ENCODE measurements around the gene TMEM131.
A peak's percentile ranks its signal among the peaks of the same experiment; 100 is the strongest.

The TMEM131 gene

GRCh38 chr2:97779141-97779540 is 216.6 kb downstream of the TMEM131 start:
- TF ChIP-seq, protein P1, sequence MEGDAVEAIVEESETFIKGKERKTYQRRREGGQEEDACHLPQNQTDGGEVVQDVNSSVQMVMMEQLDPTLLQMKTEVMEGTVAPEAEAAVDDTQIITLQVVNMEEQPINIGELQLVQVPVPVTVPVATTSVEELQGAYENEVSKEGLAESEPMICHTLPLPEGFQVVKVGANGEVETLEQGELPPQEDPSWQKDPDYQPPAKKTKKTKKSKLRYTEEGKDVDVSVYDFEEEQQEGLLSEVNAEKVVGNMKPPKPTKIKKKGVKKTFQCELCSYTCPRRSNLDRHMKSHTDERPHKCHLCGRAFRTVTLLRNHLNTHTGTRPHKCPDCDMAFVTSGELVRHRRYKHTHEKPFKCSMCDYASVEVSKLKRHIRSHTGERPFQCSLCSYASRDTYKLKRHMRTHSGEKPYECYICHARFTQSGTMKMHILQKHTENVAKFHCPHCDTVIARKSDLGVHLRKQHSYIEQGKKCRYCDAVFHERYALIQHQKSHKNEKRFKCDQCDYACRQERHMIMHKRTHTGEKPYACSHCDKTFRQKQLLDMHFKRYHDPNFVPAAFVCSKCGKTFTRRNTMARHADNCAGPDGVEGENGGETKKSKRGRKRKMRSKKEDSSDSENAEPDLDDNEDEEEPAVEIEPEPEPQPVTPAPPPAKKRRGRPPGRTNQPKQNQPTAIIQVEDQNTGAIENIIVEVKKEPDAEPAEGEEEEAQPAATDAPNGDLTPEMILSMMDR (IDR thresholded peaks at IDR 0.05; ENCODE audit: low read depth, low read length), result no peak
- in situ Hi-C loops (cut with HindIII; ENCODE audit: low sequenced_read_pairs), result no loop called here
- DNase-seq (ENCODE audit: low read depth, low spot score), result no peak
- no peak overlapping the region for H3K4me3 ChIP-seq (ENCODE audit: low read depth, low read length)

DNA sequence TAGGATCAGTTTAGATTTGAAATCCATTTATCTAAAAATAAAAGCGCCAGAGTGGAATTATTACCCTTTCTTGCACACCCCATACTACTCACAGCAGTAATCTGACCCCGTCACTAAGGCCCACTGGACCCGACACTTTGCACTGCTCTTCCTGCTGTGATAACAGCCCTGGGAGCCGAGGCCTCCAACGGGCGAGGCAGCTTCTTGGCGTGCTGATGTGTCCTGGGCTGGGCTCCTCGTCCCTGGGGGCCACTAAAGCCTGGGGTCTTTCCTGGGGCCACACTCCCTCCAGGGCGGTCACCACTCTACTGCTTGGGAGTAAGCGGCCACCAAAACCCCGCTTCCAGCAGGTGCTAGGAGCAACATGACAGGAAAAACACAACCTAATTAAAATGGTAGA is 220.7 kb downstream of the TMEM131 start:
- TF ChIP-seq, protein P1 (IDR thresholded peaks at IDR 0.05; ENCODE audit: low read depth, low read length), result no peak
- H3K4me3 ChIP-seq (ENCODE audit: low read depth, low read length), result no peak overlapping the region
- in situ Hi-C loops (cut with HindIII; ENCODE audit: low sequenced_read_pairs), result no loop called here
- no peak for DNase-seq (ENCODE audit: low read depth, low spot score)

DNA sequence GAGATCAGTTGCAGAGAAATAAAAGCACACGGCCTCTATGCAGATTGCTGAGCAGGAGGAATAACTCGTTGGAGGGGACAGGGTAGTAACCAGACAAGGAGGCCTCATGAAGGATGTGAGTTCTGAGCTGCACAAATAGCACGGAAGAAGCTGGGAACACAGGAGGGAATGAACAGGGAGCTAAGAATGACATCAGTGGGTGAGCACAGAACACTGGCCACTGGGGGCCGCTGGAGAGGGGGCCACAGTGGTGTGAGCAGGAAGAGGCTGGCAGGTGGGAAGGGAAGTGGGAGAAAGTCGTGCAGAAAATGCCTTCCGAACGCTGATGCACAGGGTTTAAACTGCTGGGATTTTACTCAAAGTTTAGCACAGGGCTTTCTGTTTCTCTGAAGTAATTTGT is 221.3 kb downstream of the TMEM131 start:
- in situ Hi-C loops (cut with HindIII; ENCODE audit: low sequenced_read_pairs), result no loop called here
- no peak overlapping the region for H3K4me3 ChIP-seq (ENCODE audit: low read depth, low read length)
- TF ChIP-seq, protein P1 (IDR thresholded peaks at IDR 0.05; ENCODE audit: low read depth, low read length), result peak; percentile 52
- no peak for DNase-seq (ENCODE audit: low read depth, low spot score)

- TF ChIP-seq, protein P1 (IDR thresholded peaks at IDR 0.05; ENCODE audit: low read depth, low read length), result no peak
- no peak for DNase-seq (ENCODE audit: low read depth, low spot score)
- in situ Hi-C loops (cut with HindIII; ENCODE audit: low sequenced_read_pairs), result no loop called here
- H3K4me3 ChIP-seq (ENCODE audit: low read depth, low read length), result no peak overlapping the region
Observed at GRCh38 chr2:97770445-97770844, 225.3 kb downstream of the TMEM131 start.

- DNase-seq (ENCODE audit: low read depth, low spot score), result no peak
- TF ChIP-seq, protein P1 (IDR thresholded peaks at IDR 0.05; ENCODE audit: low read depth, low read length), result no peak
- in situ Hi-C loops (cut with HindIII; ENCODE audit: low sequenced_read_pairs), result no loop called here
- H3K4me3 ChIP-seq (ENCODE audit: low read depth, low read length), result no peak overlapping the region
Observed at GRCh38 chr2:97769711-97770110, 226.0 kb downstream of the TMEM131 start.

DNA sequence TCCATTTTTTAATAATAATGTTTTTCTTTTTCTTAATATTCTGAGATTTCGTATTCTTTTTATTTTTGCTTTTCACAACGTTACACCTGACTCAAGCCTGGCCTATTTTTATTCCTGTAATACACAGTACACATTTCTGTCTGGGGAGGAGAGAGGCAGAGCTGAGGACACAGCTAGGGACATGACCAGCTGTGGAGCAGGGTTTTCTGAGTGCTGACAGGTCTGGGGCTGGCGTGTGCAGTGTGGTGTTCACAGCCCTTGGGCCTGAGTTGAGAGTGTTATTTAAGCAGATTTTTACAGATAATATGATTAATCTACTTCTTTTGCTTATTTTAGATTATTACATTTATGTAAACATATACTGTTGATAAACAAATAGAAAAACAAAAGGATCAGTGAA is 226.4 kb downstream of the TMEM131 start:
- TF ChIP-seq, protein P1 (IDR thresholded peaks at IDR 0.05; ENCODE audit: low read depth, low read length), result no peak
- no peak overlapping the region for H3K4me3 ChIP-seq (ENCODE audit: low read depth, low read length)

GRCh38 chr2:97766567-97766966 is 229.2 kb downstream of the TMEM131 start:
- H3K4me3 ChIP-seq (ENCODE audit: low read depth, low read length), result no peak overlapping the region
- TF ChIP-seq, protein P1 (IDR thresholded peaks at IDR 0.05; ENCODE audit: low read depth, low read length), result no peak
- in situ Hi-C loops (cut with HindIII; ENCODE audit: low sequenced_read_pairs), result no loop called here
- DNase-seq (ENCODE audit: low read depth, low spot score), result no peak

More for the DNA sequence above, 226.4 kb downstream of the TMEM131 start:
- DNase-seq (ENCODE audit: low read depth, low spot score), result no peak
- in situ Hi-C loops (cut with HindIII; ENCODE audit: low sequenced_read_pairs), result no loop called here

All from astrocyte of the spinal cord (primary cell).